D721Med (cell line): ENCODE results near the gene CNOT6.

ENCODE experiments used
- DNase-seq: peaks from one replicate; pipeline ENCODE4 v3.0.0; 2011; ENCODE audit warnings: low spot score; ENCODE audit not compliant: insufficient read length
- FAIRE-seq: peaks from 2 replicates; lab custom pipeline; 2011; peaks lifted over from hg19 to GRCh38; lab: Jason Lieb, UNC
- TF ChIP-seq, protein P1 (sequence below): IDR thresholded peaks from 2 replicates; pipeline ENCODE4 v1.5.1; 2012; ENCODE audit warnings: mild to moderate bottlenecking, control low read depth; ENCODE audit not compliant: insufficient read depth; ENCODE audit errors: missing control alignments

Gene CNOT6

DNA sequence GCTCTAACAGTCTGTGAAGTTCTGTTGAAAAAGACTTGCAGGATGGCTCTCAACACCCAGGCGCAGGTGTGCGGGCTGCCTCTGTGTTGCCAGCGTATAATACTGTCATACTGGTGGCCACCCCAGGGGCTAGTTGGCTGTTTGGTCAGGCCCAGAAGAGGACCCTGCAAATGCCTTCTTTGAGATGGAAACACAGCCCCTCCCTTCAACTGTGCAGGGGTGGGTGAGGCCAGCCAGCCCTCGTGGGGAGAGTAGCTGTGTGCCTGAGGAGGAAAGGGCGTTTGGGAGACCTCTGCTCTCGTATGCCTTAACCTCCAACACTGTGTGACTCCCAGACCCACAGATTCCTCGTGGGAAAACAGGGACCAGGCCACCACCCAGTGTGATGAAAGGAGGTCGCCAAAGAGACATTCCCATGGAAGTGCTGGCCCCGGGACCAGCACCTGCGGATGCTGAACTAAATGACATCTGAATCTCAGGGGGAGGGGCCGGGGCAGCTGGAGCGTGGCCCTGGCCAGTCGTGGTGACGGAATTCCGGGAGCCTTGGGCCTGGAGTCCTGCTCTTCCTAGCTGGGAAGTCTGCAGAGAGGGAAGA is 108.4 kb downstream of the CNOT6 start:
- no peak for FAIRE-seq

DNA sequence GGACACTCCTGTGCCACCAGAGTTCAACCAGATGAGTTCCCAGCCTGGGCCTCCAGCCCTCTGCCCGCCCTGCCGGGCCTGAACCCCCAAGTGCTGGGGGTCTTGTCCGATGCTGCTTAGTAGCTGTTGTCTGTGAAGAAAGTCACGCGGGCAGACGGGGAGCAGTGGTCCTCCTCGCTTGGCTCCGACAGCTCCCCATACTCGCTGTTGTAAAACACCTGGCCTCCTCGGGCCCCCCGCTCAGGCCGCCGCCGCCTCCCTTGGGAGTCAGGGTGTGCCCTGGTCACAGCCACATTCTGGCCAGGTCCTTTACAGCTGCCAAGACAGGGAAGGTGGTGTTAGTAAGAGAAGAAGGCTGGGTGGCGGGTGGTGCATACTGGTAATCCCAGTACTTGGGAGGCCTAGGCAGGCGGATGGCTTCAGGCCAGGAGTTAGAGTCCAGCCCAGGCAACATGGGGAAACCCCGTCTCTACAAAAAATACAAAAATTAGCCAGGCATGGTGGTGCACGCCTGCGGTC is 109.0 kb downstream of the CNOT6 start:
- TF ChIP-seq, protein P1, sequence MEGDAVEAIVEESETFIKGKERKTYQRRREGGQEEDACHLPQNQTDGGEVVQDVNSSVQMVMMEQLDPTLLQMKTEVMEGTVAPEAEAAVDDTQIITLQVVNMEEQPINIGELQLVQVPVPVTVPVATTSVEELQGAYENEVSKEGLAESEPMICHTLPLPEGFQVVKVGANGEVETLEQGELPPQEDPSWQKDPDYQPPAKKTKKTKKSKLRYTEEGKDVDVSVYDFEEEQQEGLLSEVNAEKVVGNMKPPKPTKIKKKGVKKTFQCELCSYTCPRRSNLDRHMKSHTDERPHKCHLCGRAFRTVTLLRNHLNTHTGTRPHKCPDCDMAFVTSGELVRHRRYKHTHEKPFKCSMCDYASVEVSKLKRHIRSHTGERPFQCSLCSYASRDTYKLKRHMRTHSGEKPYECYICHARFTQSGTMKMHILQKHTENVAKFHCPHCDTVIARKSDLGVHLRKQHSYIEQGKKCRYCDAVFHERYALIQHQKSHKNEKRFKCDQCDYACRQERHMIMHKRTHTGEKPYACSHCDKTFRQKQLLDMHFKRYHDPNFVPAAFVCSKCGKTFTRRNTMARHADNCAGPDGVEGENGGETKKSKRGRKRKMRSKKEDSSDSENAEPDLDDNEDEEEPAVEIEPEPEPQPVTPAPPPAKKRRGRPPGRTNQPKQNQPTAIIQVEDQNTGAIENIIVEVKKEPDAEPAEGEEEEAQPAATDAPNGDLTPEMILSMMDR = no peak
- FAIRE-seq (no peak), DNase-seq (no peak)

More for the DNA sequence above, 108.4 kb downstream of the CNOT6 start:
- TF ChIP-seq, protein P1 = no peak
- peak; percentile 18 for DNase-seq

DNA sequence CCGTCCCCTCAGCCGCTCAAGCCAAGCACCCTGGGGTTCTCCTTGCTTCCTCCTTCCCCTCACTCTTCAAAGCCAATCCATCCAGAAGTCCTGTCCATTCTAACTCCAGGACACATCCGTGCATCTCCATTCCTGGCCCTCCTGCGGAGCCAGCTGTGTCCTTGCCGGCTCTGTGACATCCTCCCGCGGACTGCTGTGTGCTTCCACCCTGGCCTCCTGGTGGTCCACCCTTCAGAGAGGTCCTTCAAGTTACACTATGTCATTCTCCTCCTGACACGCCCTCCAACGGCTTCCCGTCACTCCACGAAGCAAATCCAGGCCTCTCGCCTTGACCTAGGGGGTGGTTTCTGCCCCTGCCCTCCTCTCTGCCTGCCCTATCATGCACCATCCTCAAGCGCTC is 110.1 kb downstream of the CNOT6 start:
- FAIRE-seq (no peak), DNase-seq (no peak)
- TF ChIP-seq, protein P1 = no peak

- no peak for FAIRE-seq
- DNase-seq = peak; percentile 81
- TF ChIP-seq, protein P1 = peak; percentile 70
Observed at GRCh38 chr5:180605554-180606214, 111.5 kb downstream of the CNOT6 start.

- TF ChIP-seq, protein P1 = no peak
- FAIRE-seq = no peak
- no peak for DNase-seq
Observed at GRCh38 chr5:180606215-180606785, 112.1 kb downstream of the CNOT6 start.

DNA sequence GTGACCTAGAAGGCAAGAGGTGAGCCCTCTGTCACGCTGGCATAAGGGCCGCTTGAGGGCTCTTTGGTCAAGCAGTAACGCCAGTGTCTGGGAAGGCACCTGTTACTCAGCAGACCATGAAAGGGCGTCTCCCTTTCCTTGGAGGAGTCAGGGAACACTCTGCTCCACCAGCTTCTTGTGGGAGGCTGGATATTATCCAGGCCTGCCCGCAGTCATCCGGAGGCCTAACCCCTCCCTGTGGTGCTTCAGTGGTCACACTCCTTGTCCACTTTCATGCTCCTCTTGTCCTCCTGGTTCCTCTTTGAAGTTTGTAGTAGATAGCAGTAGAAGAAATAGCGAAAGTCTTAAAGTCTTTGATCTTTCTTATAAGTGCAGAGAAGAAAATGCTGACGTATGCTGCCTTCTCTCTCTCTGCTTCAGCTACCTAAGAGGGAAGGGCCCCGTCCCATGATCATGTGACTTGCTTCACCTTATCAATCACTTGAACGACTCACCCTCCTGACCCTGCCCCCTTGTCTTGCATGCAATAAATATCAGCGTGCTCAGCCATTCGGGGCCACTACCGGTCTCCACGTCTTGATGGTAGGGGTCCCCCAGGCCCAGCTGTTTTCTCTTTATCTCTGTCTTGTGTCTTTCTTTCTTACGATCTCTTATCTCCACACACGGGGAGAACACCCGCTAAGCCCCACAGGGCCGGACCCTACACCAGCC is 113.8 kb downstream of the CNOT6 start:
- TF ChIP-seq, protein P1 = no peak
- FAIRE-seq (no peak), DNase-seq (no peak)
